MM.1S (cell line): ENCODE measurements around the gene TUNAR.

Experiments used
- DNase-seq: peaks from one replicate; pipeline ENCODE4 v3.0.0-alpha.2; 2015
- H2AFZ ChIP-seq: fragments of 300-600 bp; sonication (generic); 2 replicates; pipeline ENCODE4 v1.6.0; 2016; ENCODE audit warnings: antibody characterized with exemption, low read length
- H3F3A ChIP-seq: fragments of 300-600 bp; sonication (generic); 2 replicates; pipeline ENCODE4 v1.6.1; 2016; ENCODE audit warnings: mild to moderate bottlenecking, antibody characterized with exemption, low read length, moderate library complexity, mixed read lengths; ENCODE audit not compliant: insufficient read depth
- H3K27ac ChIP-seq: fragments of 300-600 bp; sonication (generic); 2 replicates; pipeline ENCODE4 v1.5.1; 2016; ENCODE audit warnings: mild to moderate bottlenecking, low read length
- H3K27me3 ChIP-seq: fragments of 300-600 bp; sonication (generic); replicated peaks from 2 replicates; pipeline ENCODE4 v1.6.0; 2016; ENCODE audit warnings: low read length; ENCODE audit not compliant: insufficient read depth
- H3K36me3 ChIP-seq: fragments of 300-600 bp; sonication (generic); replicated peaks from 2 replicates; pipeline ENCODE4 v1.6.1; 2016; ENCODE audit warnings: mild to moderate bottlenecking, low read length, mixed read lengths; ENCODE audit not compliant: insufficient read depth
- H3K4me1 ChIP-seq: fragments of 300-600 bp; sonication (generic); 2 replicates; pipeline ENCODE4 v1.6.1; 2016; ENCODE audit warnings: low read length, mixed read lengths
- H3K4me2 ChIP-seq: fragments of 300-600 bp; sonication (generic); 2 replicates; pipeline ENCODE4 v1.6.0; 2016; ENCODE audit warnings: low read depth, low read length
- H3K4me3 ChIP-seq: fragments of 300-600 bp; sonication (generic); 2 replicates; pipeline ENCODE4 v1.5.1; 2016; ENCODE audit warnings: low read length, mixed read lengths
- H3K79me2 ChIP-seq: fragments of 300-600 bp; sonication (generic); 2 replicates; pipeline ENCODE4 v1.6.1; 2016; ENCODE audit warnings: mixed run types, low read length, mixed read lengths
- H3K9ac ChIP-seq: fragments of 300-600 bp; sonication (generic); 2 replicates; pipeline ENCODE4 v1.6.1; 2016; ENCODE audit warnings: low read length, mixed read lengths
- H3K9me2 ChIP-seq: fragments of 300-600 bp; sonication (generic); replicated peaks from 2 replicates; pipeline ENCODE4 v1.6.1; 2016; ENCODE audit warnings: mild to moderate bottlenecking, low read length, mixed read lengths; ENCODE audit not compliant: insufficient read depth
- H3K9me3 ChIP-seq: fragments of 300-600 bp; sonication (generic); replicated peaks from 2 replicates; pipeline ENCODE4 v1.6.1; 2016; ENCODE audit warnings: mild to moderate bottlenecking, low read length, mixed read lengths; ENCODE audit not compliant: insufficient read depth
- H4K20me1 ChIP-seq: fragments of 300-600 bp; sonication (generic); 2 replicates; pipeline ENCODE4 v1.6.1; 2016; ENCODE audit warnings: mild to moderate bottlenecking, low read length, moderate library complexity, mixed read lengths; ENCODE audit not compliant: insufficient read depth
- CTCF ChIP-seq: fragments of 300-600 bp; sonication (generic); IDR thresholded peaks from 2 replicates; pipeline ENCODE4 v1.5.1; 2016; ENCODE audit warnings: antibody characterized with exemption, low read length, mixed read lengths
- EZH2 ChIP-seq: fragments of 300-600 bp; sonication (generic); optimal IDR thresholded peaks from 2 replicates; pipeline ENCODE3; 2017; ENCODE audit warnings: low read depth, mild to moderate bottlenecking, antibody characterized with exemption, low read length, mixed read lengths
- EZH2phosphoT487 ChIP-seq: fragments of 300-600 bp; sonication (generic); IDR thresholded peaks from 2 replicates; pipeline ENCODE4 v1.6.1; 2018; ENCODE audit warnings: antibody characterized with exemption, low read length

Gene TUNAR

GRCh38 chr14:95841668-95842067 lies 35.0 kb upstream of the TUNAR start:
- Histone ChIP-seq H3K4me1 (no peaks in the 10 kb centered on the region), H2AFZ (no peak overlapping the region), H3K4me2 (no peak overlapping the region), H3F3A (no peaks in the 10 kb centered on the region), H3K9me2 (no peaks in the 10 kb centered on the region), H3K9ac (no peak overlapping the region), H3K36me3 (no peaks in the 10 kb centered on the region), H3K9me3 (no peaks in the 10 kb centered on the region), H3K27ac (no peak overlapping the region), H3K4me3 (no peak overlapping the region), H3K27me3 (no peaks in the 10 kb centered on the region), H4K20me1 (no peaks in the 10 kb centered on the region), H3K79me2 (no peaks in the 10 kb centered on the region)
- DNase-seq, result no peak
- no peak for TF ChIP-seq CTCF
- no peak for TF ChIP-seq EZH2phosphoT487
- TF ChIP-seq EZH2, result no peak

DNA sequence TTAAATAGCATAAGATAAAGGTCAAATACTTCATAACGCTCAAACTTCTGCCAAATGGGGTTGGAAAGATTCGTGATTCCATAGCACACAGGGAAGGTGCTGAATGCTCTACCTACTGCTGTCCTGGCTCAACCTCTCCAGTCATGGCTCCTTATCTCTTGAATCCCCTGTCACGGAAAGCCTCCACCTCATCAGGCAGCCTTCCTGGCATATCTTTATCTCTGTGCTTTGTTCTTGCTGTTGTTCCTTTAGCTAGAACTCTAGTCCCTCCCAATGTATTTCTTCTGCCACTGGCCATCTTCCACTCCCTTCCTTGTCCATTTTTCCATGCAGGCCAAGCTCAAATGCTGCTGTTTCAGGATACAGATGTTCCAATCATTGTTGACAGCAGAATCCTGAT lies 26.9 kb upstream of the TUNAR start:
- no peak overlapping the region for H3K9ac ChIP-seq
- no peak overlapping the region for H3K4me2 ChIP-seq
- H3K9me3 ChIP-seq, result no peaks in the 10 kb centered on the region
- no peaks in the 10 kb centered on the region for H3K9me2 ChIP-seq
- no peaks in the 10 kb centered on the region for H3K79me2 ChIP-seq
- no peak overlapping the region for H3K27ac ChIP-seq
- no peak overlapping the region for H3K4me3 ChIP-seq
- no peaks in the 10 kb centered on the region for H4K20me1 ChIP-seq
- no peaks in the 10 kb centered on the region for H3K36me3 ChIP-seq
- DNase-seq, result no peak
- no peaks in the 10 kb centered on the region for H3K27me3 ChIP-seq
- H3F3A ChIP-seq, result no peaks in the 10 kb centered on the region
- no peak overlapping the region for H2AFZ ChIP-seq
- no peak for TF ChIP-seq CTCF
- no peak for TF ChIP-seq EZH2
- TF ChIP-seq EZH2phosphoT487, result no peak
- no peaks in the 10 kb centered on the region for H3K4me1 ChIP-seq

DNA sequence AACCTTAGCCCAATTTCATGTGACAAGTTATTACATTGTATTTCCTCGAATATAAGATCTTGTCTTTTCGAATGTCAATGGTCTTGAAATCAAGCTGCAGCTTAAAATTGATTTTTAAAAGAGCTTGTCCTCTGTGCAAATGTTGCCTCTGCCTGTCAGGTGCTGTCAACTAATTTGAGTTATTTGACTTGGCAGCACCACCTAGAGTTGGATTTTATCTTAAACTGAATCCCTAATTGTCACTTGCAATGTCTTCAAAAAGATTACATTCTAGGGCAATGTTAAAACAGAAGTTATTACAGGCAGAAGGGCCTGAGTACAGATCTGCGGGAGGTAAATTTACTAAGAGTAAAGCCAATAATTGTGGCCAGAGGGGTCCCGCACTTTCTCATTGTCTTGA lies 26.2 kb upstream of the TUNAR start:
- H4K20me1 ChIP-seq, result no peaks in the 10 kb centered on the region
- H3K4me3 ChIP-seq, result no peak overlapping the region
- no peak overlapping the region for H3K4me2 ChIP-seq
- no peak for DNase-seq
- H3K79me2 ChIP-seq, result no peaks in the 10 kb centered on the region
- TF ChIP-seq EZH2phosphoT487 (no peak), EZH2 (no peak), CTCF (no peak)
- H3K9ac ChIP-seq, result no peak overlapping the region
- H3K27me3 ChIP-seq, result no peaks in the 10 kb centered on the region
- no peak overlapping the region for H2AFZ ChIP-seq
- no peaks in the 10 kb centered on the region for H3K9me2 ChIP-seq
- no peaks in the 10 kb centered on the region for H3K4me1 ChIP-seq
- H3F3A ChIP-seq, result no peaks in the 10 kb centered on the region
- no peaks in the 10 kb centered on the region for H3K9me3 ChIP-seq
- no peak overlapping the region for H3K27ac ChIP-seq
- no peaks in the 10 kb centered on the region for H3K36me3 ChIP-seq

GRCh38 chr14:95855606-95856005 lies 21.0 kb upstream of the TUNAR start:
- no peaks in the 10 kb centered on the region for H3K79me2 ChIP-seq
- no peaks in the 10 kb centered on the region for H3K36me3 ChIP-seq
- H3K27ac ChIP-seq, result no peak overlapping the region
- H3K27me3 ChIP-seq, result no peaks in the 10 kb centered on the region
- DNase-seq, result no peak
- no peaks in the 10 kb centered on the region for H3F3A ChIP-seq
- no peak overlapping the region for H2AFZ ChIP-seq
- TF ChIP-seq CTCF, result no peak
- TF ChIP-seq EZH2, result no peak
- TF ChIP-seq EZH2phosphoT487, result no peak
- no peaks in the 10 kb centered on the region for H4K20me1 ChIP-seq
- H3K4me3 ChIP-seq, result no peak overlapping the region
- H3K9ac ChIP-seq, result no peak overlapping the region
- H3K9me2 ChIP-seq, result no peaks in the 10 kb centered on the region
- H3K4me1 ChIP-seq, result no peaks in the 10 kb centered on the region
- no peak overlapping the region for H3K4me2 ChIP-seq
- no peaks in the 10 kb centered on the region for H3K9me3 ChIP-seq
